Muscle of arm (tissue), 12 donors: Measurements from ENCODE around the gene ABCD3. TPM values are rescaled to one million over a fixed set of nuclear protein-coding genes. Genes with fewer than 3 reads are reported as not detected.

Experiments used
- DNase-seq: peaks from one replicate; pipeline ENCODE4 v3.0.0-alpha.2; 2013
- polyA plus RNA-seq, 12 donors: library from polyadenylated mRNA; unstranded; fragments of 120-200 nt; gene quantifications; one replicate each; pipeline ENCODE4 v1.2.1, GENCODE V29; 2013; ENCODE audit not compliant: insufficient read length in 12 of 12

Gene ABCD3
- polyA plus RNA-seq, 12 donors, result 21.6 to 33.2 (median 29.6) TPM; not detected in 1

DNA sequence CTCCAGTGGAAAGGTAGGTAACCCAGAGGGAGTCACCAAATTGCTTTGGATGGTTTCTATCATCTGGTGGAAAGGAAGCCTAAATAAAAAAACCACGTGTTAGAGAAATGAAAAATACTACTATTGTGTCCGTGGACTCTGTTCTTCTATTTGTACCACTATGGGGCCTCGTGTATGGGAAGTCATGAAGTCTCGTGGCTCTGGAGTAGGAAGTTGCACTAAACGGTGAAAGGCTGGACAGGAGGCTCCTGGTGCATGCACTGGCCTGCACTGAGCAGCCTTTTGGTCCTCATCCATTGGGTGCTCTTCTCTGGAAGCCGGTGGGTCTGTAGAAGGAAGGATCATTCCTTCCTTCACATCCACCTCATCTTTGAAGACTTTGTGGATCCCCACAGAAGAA, 106.3 kb downstream of the ABCD3 start:
- DNase-seq, result no peak

DNA sequence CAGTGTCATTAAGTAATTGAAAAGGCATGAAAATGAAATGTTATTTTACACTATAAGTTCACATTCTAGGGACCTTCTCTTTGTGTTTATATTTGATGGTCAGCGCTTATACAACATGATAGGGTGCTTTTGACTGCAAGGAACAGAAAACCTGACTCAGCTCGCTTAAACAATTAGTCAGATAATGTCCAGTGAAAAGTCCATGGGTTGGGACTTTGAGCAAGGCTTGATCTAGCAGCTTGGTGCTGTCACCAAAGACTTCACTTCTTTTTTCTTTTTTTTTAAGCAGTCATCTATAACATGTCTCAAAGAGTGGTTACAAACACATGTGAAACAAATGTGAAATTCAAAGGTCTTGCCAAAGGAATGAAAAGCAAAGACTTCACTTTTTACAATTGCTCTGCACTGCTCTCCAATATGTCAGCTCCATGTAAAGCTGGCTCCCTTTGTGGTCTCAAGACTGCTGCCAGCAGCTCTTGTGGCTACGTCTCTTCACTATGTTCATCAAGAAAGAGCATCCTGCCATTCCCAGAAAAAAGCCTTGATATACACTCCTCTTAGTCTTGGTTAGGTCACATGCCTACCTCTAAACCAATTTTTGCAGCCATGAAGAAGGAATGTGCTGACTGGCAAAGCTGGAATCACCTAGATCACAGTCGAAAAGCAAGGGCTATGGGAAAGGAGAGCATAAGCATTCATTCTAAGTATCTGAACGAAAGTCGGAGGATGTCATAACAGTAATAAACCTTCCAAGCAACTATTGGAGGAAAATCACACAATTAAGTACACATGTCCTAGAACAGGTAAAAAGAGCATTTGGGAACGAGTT, 108.2 kb downstream of the ABCD3 start:
- DNase-seq, result no peak

GRCh38 chr1:94527447-94528031, 109.3 kb downstream of the ABCD3 start:
- no peak for DNase-seq

DNA sequence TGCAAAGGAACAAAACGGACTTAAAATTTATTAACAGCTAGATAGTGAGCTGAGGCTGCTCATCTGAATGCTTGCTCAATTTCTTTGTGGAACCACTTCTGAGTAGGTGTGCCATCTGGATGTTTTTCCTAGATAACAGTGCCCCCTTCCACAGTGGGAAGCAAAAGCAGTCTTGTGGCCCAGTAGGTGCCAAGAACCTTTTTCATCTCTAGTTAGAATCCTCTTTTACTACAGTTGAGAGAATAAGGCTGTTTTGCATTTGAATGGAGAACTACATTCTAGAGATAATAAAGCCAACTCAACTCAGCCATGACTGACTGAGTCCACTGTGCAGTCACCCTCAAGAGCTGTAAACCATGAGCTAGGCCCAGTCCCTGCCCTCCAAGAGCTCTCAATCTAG, 110.1 kb downstream of the ABCD3 start:
- no peak for DNase-seq

DNA sequence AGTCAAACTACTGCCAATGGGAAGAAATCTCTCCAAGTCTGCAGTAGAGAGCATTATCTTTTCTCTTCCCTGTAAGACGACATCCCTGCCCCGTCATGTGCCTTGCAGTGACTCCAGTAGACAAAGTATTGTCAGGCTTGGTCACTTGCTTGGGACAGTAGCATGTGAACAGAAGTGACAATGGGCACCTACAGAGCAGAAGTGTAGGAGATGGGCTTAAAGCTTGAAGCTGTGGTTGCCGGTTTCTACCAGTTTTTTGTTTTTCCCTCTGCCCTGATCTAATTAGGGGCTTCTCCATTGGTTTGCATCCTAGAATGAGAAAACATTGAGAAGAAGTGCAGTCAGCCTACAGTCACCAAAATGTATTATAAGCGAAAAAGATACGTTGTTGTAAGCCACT, 110.6 kb downstream of the ABCD3 start:
- DNase-seq, result no peak

DNA sequence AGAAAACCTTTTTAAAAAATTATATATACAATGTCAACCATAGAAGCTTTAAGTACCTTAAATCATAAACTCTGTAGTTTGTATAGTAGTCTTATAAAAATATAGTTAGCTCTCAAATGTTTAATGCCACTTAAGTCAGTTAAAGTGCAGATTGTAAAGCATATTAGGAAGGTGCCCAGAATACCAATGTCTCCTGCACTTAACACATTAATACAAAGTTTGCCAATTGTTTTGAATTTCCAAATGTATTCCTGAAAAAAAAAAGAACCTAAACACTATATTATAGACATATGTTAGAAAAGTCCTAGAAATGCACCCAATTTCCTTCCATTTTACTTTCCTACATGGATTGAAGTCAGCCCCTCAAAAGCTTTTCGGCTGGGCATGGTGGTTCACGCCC, 111.2 kb downstream of the ABCD3 start:
- DNase-seq, result no peak

GRCh38 chr1:94530373-94530878, 112.2 kb downstream of the ABCD3 start:
- DNase-seq, result no peak

- no peak for DNase-seq
Observed at GRCh38 chr1:94531664-94532063, 113.5 kb downstream of the ABCD3 start.

DNA sequence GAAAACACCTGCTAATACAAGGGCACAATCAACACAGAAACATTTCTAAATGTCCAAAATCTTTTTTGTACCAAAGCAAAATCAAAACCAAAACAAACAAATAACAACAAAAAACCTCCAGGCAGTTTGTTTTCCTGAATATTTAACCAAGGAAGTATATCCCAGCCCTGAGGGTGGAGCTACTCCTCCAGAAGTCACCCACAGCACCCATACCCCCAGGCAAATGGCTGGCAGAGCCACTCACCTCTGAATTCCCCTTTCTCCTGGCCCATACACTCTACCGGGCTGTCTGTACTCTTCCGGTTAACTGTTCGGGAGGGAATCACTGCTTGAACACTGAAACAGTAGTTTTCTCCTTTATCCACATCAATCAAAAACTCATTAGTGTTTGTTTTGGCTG, 113.9 kb downstream of the ABCD3 start:
- DNase-seq, result no peak

DNA sequence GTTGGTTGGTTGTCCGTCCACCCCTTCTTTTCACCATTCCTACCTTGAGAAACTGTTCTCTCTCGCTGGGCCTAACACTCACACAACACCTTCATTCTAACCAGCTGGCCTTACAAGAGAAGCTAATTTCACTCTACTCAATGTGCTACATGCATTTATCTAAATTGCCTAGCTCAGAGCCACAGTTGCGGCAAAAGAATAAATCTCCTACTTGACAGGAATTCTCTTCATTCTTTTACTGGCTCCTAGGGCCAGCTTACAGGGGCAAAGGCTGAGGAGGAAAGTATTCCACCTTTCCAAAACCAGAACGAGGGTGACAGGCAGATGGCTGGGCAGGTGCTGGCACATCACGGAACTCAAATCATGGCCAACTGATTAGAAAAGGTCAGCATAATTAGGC, 116.9 kb downstream of the ABCD3 start:
- no peak for DNase-seq

- DNase-seq, result no peak
Observed at GRCh38 chr1:94535879-94536278, 117.7 kb downstream of the ABCD3 start.

GRCh38 chr1:94537254-94537653, 119.1 kb downstream of the ABCD3 start:
- no peak for DNase-seq

DNA sequence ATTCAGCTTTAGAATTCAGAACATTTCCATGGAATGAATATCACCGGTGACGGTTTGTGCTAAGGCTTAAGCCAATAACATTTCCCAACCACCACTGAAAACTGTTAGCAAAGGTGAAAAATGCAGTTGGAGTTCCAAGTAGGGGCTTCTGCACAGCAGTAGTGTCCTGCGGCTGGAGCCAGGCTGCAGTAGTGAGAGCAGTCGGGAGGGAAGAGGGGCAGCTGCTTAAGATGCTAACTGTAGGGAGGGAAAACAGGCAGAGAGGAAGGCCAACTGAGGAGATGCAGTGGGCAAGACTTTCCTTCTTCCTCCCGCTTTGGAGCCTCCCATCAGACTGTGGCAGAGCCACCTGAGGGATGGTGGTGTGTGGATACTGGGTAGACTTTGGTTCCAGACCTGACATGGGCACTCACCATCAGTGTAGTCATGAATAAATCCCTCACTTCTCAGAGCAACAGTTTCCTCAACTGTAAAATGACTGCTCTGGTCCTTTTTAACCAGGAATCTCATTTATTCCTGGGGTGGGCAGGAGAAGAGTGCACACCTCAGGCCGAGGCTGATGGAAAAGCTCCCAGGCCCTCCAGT, 120.1 kb downstream of the ABCD3 start:
- no peak for DNase-seq

DNA sequence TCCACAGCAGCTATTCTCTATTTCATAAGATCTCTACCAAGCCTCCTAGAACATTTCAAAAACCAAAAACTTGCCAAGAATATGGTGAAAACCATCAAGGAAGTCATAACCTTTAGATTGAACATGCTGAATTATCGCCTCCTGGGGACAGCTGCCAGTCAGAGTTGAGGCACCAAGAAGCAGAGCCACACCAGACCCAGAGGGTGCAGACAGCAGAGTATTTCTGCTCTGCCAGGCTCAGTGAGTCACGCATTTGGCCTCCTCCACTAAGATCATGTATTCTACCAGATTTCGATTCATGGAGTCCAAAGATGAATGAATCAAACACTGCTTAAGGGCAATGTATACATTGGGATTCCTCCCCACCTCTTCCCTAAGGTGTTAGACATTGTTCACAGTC, 121.3 kb downstream of the ABCD3 start:
- DNase-seq, result no peak

DNA sequence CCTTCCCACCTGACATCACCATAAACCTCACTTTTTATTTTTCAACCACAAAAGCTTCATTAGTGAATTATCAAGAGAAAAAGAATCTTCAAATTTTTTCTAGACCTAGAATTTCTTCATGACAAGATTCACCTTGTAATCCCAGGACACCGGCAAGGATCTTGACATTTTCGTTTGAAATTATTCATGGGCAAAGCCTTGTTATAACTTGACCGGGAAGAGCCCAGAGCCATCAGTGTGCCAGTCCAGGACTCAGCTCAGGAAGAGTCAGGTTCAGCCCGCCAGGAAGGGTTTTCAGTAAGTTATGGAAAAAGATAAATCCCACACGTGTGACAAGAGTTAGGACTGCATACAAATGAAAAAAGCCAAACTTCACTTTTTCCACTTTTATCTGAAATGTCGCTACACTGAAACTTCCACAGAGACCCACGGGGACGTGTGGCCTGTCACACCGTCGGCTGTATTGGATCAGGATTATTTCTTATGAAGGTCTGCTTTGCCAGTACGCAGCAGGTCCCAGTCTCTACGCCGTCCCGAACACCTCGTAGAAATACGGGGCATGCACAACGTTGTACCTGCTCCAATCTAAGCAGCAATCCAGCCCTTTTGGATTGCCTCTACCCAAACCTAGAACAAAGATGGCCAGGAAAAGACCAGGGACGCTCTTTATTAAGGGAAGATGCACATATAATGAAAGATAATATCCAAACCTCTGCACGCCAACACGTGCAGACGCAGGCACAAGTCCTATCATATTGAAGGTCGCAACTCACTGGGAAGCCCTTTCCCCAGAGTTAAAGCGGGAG, 122.5 kb downstream of the ABCD3 start:
- no peak for DNase-seq

DNA sequence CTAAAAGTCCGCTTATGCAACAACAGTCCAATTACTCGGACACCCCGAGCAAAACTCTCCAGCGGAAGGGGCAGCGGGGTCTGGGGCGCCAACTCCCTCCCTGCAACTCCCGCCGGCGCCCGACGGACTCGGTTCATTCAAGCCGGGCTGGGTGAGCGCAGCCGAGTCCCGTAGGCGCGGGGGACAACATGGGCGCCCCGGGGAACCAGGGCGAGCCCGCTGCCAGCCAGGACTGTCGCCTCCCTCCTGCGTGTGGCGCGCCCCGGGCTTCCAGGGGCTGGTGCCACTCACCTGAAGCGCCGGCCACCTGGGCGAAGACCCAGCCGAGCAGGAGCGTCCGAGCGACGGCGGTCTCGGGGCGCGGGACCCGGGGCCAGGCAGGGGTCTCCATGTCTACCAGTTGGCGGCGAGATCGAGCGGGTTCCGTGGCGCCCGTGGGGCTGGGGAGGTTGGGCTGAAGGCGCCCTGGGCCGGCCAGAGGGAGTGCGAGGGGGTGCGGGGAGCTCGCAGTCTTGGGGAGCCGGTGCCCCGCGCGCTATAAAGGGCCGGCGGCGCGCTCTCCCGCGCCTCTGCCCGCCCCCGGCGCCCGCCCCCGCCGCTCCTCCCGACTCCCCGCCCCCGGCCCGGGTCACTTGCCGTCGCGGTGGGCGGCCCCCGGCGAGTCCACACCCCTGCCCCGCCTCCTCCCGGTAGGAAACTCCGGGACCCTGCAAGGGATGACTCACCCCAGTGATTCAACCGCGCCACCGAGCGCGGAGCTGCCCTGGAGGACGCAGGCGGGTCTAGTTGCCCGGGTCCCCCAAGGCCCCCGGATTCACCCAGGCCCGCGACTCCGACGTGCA, 123.3 kb downstream of the ABCD3 start, which contains the start of gene F3:
Gene F3 (minus strand): TSS at position 514 of the 842 bp plus-strand sequence. CDS start 123 bp downstream, at position 391.
- peak; percentile 76 for DNase-seq

GRCh38 chr1:94542088-94542870, 124.1 kb downstream of the ABCD3 start:
- peak; percentile 79 for DNase-seq

DNA sequence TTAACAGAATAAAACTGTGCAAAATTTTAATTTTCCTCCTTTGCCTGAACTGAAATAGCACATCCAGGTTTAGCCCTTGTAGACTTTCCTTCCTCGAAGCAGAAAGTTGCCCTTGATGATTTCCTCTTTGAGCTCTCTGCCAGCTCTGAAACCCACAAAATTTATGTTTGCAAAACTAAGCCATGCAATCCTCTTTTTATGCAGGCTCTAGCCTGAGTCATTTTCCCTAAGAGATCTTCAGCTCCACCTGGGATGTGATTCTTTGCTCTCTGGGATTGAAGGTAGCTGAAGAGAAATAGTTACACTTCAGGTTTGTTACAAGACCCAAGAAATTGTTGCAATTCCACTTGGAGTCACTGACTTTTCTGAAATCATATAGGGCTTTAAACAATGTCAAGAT, 124.8 kb downstream of the ABCD3 start:
- DNase-seq, result no peak

GRCh38 chr1:94543893-94544635, 125.9 kb downstream of the ABCD3 start:
- no peak for DNase-seq
